ENCODE data around the gene ARHGAP32. TPM values are rescaled to one million over a fixed set of nuclear protein-coding genes. Genes with fewer than 3 reads are reported as not detected.

Gene ARHGAP32
- total and polyA plus RNA-seq, 2 donors from 2014 or later: 2.1 to 30.8 TPM

- no peak overlapping the region for H3K27ac ChIP-seq (ENCODE audit: low read depth in 2 of 2, low read length in 2 of 2)
- H3K4me3 ChIP-seq (ENCODE audit: low read length in 3 of 3): peak overlapping the region in 1 of 3 donors; percentile 3
- no peak overlapping the region for H3K9ac ChIP-seq (ENCODE audit: low read length in 3 of 3)
- peak in 3 of 5 donors; percentile 2 to 79 (median 60) for DNase-seq
- FAIRE-seq: peak; percentile 91
- no peaks in the 10 kb centered on the region for H3K9me3 ChIP-seq (ENCODE audit: control insufficient read depth in 2 of 3, insufficient read depth in 1 of 3, low read length in 3 of 3)
- peaks cover 0 to 5% (median 3%) of the 10 kb centered on the region in 3 donors for H3K4me1 ChIP-seq (ENCODE audit: control insufficient read depth in 2 of 3, insufficient read depth in 2 of 3, low read depth in 1 of 3, low read length in 3 of 3)
- no peaks in the 10 kb centered on the region for H3K27me3 ChIP-seq (ENCODE audit: control insufficient read depth, insufficient read depth, low read length)
- no peaks in the 10 kb centered on the region for H3K36me3 ChIP-seq (ENCODE audit: control insufficient read depth in 2 of 3, insufficient read depth in 3 of 3, low read length in 3 of 3)
- intact Hi-C loops (cut with DNase I): no loop called here
- no peak for TF ChIP-seq CTCF (IDR thresholded peaks at IDR 0.05; ENCODE audit: borderline replicate concordance, extremely low read depth, insufficient read depth)
Measured at GRCh38 chr11:128946648-128947047, 245.5 kb downstream of the ARHGAP32 start.

GRCh38 chr11:128943428-128943976 lies 248.6 kb downstream of the ARHGAP32 start:
- no peak for FAIRE-seq
- H3K27ac ChIP-seq (ENCODE audit: low read depth in 2 of 2, low read length in 2 of 2): no peak overlapping the region
- H3K9me3 ChIP-seq (ENCODE audit: control insufficient read depth in 2 of 3, insufficient read depth in 1 of 3, low read length in 3 of 3): no peaks in the 10 kb centered on the region
- intact Hi-C loops (cut with DNase I): no loop called here
- peaks cover 0 to 5% (median 3%) of the 10 kb centered on the region in 3 donors for H3K4me1 ChIP-seq (ENCODE audit: control insufficient read depth in 2 of 3, insufficient read depth in 2 of 3, low read depth in 1 of 3, low read length in 3 of 3)
- no peak overlapping the region for H3K9ac ChIP-seq (ENCODE audit: low read length in 3 of 3)
- no peaks in the 10 kb centered on the region for H3K36me3 ChIP-seq (ENCODE audit: control insufficient read depth in 2 of 3, insufficient read depth in 3 of 3, low read length in 3 of 3)
- H3K4me3 ChIP-seq (ENCODE audit: low read length in 3 of 3): no peak overlapping the region
- no peaks in the 10 kb centered on the region for H3K27me3 ChIP-seq (ENCODE audit: control insufficient read depth, insufficient read depth, low read length)
- no peak for DNase-seq
- no peak for TF ChIP-seq CTCF (IDR thresholded peaks at IDR 0.05; ENCODE audit: borderline replicate concordance, extremely low read depth, insufficient read depth)

GRCh38 chr11:128942817-128943427 lies 249.2 kb downstream of the ARHGAP32 start, which contains the start of gene TP53AIP1:
TP53AIP1 (minus strand) TSS chr11:128942871; CDS start chr11:128937818, 5,053 bp downstream.
- H3K27ac ChIP-seq (ENCODE audit: low read depth in 2 of 2, low read length in 2 of 2): no peak within 1 kb of the TSS
- no peak within 1 kb of the TSS for H3K4me3 ChIP-seq (ENCODE audit: low read length in 3 of 3)
- no peaks in the 10 kb centered on the region for H3K9me3 ChIP-seq (ENCODE audit: control insufficient read depth in 2 of 3, insufficient read depth in 1 of 3, low read length in 3 of 3)
- FAIRE-seq: no peak
- intact Hi-C loops (cut with DNase I): no loop called here
- no peak for TF ChIP-seq CTCF (IDR thresholded peaks at IDR 0.05; ENCODE audit: borderline replicate concordance, extremely low read depth, insufficient read depth)
- no peak for DNase-seq
- no peak within 1 kb of the TSS for H3K9ac ChIP-seq (ENCODE audit: low read length in 3 of 3)
- peaks cover 0 to 5% (median 3%) of the 10 kb centered on the region in 3 donors for H3K4me1 ChIP-seq (ENCODE audit: control insufficient read depth in 2 of 3, insufficient read depth in 2 of 3, low read depth in 1 of 3, low read length in 3 of 3)
- H3K36me3 ChIP-seq (ENCODE audit: control insufficient read depth in 2 of 3, insufficient read depth in 3 of 3, low read length in 3 of 3): no peaks in the 10 kb centered on the region
- H3K27me3 ChIP-seq (ENCODE audit: control insufficient read depth, insufficient read depth, low read length): no peaks in the 10 kb centered on the region
